Epithelial cell of esophagus (primary cell): ENCODE results near the gene TDRD1.

ENCODE experiments used
- DNase-seq: peaks from one replicate; pipeline ENCODE4 v3.0.0; 2010; ENCODE audit warnings: low read depth
- H3K4me3 ChIP-seq: 2 replicates; pipeline ENCODE4 v1.5.1; 2011; ENCODE audit warnings: mild to moderate bottlenecking, low read length, control low read depth
- TF ChIP-seq, protein P1 (sequence below): IDR thresholded peaks from 2 replicates; pipeline ENCODE4 v1.5.1; 2011; ENCODE audit warnings: low read depth, mild to moderate bottlenecking, low read length, control low read depth, inconsistent platforms; ENCODE audit not compliant: insufficient read depth; ENCODE audit errors: missing control alignments

The TDRD1 gene

DNA sequence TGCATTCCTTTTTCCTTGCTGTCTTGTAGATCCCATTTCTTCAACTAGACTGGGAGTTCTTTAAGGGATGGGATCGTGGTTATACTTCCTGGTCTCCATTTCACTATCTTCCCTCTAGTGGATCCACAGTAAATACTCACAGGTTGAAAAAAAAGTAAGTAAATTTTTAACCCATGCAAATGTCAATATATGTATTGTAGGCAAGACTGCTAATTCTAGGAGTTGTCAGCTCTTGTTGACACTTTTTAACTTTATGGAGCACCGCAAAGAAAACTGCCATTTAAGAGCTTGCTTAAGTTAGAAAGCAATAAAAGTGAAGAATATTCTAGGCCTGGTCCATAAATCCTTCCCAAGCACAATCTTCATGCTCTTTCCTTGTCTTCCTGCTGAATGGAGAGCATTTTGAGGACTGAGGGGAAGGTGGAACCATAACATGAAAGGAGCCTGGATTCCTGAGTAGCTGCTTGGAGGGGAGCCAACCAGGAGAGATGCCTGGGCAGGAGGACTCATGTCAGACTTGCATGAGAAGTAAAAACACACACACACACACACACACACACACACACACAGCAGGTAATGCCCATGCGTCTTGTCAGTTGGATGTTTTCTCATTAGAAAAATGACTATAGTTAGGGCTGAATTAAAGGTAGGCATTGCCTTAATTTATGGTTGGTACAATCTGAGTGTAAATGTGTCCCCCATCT lies 92.1 kb downstream of the TDRD1 start:
- DNase-seq = peak; percentile 93
- H3K4me3 ChIP-seq = no peak overlapping the region
- TF ChIP-seq, protein P1, sequence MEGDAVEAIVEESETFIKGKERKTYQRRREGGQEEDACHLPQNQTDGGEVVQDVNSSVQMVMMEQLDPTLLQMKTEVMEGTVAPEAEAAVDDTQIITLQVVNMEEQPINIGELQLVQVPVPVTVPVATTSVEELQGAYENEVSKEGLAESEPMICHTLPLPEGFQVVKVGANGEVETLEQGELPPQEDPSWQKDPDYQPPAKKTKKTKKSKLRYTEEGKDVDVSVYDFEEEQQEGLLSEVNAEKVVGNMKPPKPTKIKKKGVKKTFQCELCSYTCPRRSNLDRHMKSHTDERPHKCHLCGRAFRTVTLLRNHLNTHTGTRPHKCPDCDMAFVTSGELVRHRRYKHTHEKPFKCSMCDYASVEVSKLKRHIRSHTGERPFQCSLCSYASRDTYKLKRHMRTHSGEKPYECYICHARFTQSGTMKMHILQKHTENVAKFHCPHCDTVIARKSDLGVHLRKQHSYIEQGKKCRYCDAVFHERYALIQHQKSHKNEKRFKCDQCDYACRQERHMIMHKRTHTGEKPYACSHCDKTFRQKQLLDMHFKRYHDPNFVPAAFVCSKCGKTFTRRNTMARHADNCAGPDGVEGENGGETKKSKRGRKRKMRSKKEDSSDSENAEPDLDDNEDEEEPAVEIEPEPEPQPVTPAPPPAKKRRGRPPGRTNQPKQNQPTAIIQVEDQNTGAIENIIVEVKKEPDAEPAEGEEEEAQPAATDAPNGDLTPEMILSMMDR = no peak

DNA sequence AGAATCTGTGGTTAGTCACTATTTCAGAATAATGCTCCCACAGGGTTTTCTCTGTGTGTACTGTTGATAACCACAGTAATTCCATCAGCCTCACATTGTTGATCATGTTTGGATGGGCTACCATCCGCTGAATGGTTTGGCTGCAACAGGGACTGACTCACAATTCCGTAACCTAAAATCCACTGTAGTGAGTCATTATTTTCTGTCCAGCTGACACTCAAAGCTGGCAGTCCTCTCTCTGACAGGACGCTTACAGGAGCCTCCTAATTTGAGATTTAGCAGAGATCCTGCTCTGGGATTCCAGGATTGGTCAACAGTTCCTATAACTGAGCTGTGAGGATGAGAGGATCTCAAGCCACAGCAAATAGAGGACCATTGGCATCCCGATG lies 92.6 kb downstream of the TDRD1 start:
- DNase-seq = peak; percentile 96
- TF ChIP-seq, protein P1 = no peak

DNA sequence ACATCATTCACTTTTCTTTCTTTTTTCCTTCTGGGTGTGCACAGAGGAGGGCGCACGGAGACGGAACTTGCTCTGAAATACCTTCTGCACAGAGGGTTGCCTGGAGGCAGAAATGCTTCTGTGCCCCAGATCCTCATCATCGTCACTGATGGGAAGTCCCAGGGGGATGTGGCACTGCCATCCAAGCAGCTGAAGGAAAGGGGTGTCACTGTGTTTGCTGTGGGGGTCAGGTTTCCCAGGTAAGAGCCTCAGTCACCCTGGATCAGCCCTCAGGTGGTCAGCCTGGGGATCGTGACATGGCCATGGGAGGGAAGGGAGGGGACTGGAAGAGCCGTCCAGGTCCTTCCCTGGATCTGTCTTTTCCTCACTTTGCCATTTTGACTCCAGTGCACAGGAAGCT lies 93.5 kb downstream of the TDRD1 start:
- TF ChIP-seq, protein P1 = no peak
- no peak overlapping the region for H3K4me3 ChIP-seq
- no peak for DNase-seq

More for the DNA sequence above, 92.6 kb downstream of the TDRD1 start:
- H3K4me3 ChIP-seq = no peak overlapping the region

DNA sequence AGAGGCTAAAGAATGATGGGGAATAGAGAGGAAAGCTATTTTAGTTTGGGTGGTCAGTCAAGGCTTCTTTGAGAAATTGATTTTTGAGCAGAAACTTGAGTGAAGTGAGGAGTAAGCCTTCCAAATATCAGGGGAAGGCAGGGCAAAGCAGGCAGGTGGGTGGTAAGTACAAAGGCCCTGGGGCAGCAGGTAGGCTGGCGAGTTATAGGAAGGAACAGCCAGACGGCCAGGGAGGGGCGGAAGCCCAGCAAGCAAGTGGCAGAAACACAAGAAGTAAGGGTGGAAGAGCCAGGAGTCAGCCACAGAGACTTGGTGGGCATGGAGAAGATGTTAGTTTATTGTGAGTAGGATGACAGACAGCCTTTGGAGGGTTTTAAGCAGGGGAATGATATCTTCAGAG lies 94.8 kb downstream of the TDRD1 start:
- DNase-seq = no peak
- TF ChIP-seq, protein P1 = no peak
- H3K4me3 ChIP-seq = no peak overlapping the region

DNA sequence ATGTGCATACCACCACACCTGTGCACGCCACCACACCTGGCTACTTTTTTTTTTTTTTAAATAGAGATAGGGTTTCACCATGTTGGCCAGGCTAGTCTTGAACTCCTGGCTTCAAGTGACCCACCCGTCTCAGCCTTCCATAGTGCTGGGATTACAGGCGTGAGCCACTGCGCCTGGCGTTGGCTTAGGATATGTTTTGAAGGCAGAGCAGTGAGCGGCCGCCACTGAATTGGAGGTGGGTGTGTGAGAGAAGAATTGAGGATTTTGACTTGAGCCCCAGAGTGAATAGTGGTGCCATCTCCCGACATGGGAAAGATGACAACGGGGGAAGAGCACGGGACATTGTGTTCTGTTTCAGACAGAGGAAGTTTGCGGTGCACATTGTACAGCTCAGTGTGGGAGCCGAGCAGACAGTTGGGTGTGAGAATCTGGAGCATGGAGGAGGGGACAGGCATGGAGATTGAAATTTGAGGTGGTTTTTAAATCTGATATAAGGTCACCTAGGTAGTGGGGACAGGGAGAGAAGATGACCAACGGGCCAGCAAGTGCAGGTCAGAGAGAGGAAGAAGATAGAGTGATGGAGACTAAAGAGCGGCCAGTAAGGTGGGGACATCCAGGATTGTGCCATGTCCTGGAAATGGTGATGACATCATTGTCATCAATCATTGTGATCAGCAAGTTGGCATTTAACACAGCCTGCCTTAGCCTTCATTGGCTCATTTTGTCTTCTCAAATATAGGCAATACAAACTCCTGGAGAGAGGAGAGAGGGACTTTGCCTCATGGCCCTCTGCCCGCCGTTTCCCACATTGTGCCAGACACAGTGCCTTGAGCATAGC lies 95.7 kb downstream of the TDRD1 start:
- TF ChIP-seq, protein P1 = no peak
- H3K4me3 ChIP-seq = no peak overlapping the region
- DNase-seq = no peak

DNA sequence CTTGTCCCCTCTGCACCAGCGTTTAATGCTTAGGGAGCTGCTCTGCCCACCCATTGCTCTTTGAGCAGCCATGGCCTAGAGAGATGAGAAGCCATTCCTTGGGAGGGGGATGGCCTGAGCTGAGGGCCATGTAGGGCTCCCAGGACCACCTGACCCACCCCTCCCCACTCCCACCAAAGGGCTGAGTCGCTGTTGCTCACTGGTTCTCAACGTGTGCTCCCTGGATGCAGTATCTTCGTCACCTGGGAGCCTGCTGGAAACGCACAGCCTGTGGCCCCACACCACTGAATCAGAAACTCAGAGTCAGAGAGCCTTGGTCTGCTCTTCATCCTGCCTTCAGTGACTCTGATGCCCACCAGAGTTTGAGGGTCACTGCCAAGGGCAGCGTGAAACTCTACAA lies 96.9 kb downstream of the TDRD1 start:
- no peak overlapping the region for H3K4me3 ChIP-seq
- DNase-seq = no peak
- TF ChIP-seq, protein P1 = no peak
